NCI-H82 (cell line): ENCODE data around the gene CST9L.

Source experiments
- DNase-seq: peaks from one replicate; lab custom pipeline; 2025; lab: John Stamatoyannopoulos, UW

The CST9L gene

DNA sequence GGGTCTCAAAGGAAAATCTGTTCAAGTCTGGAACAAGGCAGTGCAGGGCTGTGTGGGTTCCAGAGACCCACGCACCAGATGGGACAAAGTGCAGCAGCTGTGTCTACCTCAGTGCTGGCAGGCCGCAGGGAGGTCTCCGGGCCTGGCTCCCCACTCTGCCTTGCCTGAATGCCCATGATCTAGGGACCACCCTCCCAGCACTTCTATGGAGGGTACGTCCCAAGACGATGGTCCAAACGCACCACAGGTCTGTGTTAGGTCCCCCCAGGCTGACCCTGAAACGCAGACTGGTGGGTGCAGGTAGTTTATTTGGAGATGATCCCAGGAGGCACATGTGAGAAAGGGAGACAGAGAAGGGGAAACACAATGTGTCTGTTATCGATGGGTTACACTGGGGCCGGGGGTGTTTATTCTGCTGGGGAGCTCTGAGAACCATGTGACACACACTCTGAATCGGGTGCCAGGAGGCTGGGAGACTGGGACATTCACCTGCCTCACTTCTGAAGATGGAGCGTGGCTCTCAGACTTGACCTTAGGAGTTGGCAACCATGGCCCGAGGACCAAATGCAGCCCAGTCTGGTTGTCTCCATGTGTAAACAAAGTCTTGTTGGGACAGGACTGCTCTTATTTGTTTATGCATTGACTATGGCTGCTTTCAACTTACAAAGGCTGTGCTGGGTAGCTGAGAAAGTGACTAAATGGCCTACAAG lies 21.7 kb downstream of the CST9L start:
- DNase-seq = no peak

DNA sequence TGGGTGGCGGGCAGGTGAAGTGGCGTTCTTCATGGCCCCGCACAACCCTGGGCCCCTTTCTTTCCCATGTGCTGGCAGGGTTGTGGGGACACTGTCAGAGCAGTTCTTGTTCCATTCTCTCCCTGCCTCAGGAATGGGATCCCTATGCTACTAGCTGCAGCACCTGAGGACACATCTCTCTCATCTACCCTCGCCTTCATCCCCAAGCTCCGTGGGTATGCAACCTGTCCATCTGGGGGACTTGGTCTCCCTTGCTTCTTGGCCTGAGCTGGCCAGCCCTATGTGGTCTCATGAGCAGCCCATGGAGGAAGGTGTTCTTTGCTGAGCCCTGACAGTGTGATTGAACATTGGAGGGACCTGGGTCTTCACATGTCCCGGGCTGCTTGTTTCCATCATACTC lies 24.2 kb downstream of the CST9L start:
- DNase-seq = no peak

DNA sequence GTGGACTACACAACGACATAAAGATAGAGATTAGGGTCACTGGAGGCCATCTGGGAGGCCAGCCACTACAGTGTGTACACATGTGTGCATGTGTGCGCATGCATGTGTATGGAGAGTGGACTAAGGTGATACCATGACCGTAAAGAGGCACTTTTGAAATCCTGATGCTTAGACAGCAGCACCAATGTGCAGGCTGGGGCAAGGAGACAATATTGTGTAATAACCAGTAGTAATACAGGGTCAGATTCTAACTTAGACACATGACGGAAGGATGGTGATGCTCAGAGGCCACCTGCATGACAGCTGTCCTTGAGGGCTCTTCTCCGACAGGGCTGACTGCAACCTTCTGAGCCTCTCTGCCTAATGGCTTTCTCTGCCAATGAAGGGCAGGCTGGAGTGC lies 25.5 kb downstream of the CST9L start:
- no peak for DNase-seq

DNA sequence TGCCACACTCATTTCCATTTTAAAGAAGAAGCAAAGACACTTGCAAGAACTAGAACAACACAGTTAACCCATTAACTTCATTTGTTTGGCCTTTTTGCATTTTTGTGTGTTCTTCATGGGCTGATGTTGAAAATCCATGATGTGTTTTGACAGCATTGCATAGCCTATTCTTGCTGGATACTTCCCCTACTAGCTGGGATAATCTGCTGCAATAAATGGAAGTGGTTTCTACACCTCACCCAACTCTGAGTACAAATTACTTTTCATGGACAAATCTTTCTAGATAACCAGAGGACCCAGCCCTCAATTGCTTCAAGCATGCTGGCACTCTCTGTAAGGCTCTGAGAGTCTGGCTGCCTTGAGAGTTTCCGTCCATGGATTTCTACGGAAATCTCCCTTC lies 26.5 kb downstream of the CST9L start:
- DNase-seq = no peak

DNA sequence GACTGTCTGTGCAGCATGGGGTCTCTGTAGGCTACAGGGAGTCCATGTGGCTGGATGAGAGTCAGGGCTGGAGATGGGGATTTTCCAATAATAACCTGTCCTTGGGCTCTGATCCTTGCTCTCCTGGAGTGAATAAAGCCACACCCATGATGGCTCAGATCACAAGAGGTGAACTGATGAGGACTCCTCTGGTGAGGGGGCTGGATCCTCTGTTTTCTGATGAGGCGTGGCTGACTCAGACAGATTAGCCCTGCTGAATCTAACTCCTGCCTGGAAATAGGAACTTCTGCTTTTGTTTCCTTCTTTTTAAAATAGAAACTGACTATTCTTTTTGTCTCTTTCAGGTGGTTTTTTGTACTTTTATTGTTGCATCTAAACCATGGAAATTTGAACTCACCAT lies 27.0 kb downstream of the CST9L start:
- no peak for DNase-seq

DNA sequence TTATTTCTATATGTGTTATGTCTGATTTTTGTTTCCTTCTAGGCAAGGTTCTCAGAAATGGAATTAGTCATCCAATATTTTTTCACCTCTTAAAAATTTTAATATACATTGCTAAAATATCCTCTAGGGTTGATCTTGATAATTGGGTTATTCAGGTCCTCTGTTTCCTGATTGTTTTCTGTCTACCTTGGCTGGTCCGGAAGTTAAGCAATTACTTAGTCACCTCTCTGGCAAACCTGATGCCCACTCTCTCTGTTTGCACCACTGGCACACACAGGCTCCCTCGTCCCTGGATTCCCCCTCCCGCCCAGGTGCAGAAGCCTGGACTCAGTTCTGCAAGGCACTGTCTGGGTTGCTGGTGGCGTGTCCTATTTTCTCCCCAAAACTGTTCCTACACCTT lies 27.7 kb downstream of the CST9L start:
- no peak for DNase-seq

DNA sequence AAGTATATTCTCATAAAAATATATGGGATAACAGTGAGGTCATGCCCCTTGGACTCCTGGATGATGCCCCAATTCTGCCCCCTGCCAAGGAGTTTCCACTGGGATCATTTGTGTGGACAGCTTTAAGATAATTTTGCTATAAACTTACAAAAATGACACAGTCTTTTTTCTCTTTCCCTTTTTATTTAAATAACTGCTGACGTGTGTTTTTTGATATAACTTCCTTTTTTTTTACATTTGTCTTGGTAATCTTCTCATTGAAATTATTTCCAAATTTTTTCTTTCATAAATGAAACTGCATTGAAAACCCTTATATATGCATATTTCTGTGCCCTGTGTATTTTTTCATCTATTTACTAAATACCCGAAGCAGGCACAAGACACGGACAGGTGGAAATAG lies 31.3 kb downstream of the CST9L start:
- DNase-seq = no peak

DNA sequence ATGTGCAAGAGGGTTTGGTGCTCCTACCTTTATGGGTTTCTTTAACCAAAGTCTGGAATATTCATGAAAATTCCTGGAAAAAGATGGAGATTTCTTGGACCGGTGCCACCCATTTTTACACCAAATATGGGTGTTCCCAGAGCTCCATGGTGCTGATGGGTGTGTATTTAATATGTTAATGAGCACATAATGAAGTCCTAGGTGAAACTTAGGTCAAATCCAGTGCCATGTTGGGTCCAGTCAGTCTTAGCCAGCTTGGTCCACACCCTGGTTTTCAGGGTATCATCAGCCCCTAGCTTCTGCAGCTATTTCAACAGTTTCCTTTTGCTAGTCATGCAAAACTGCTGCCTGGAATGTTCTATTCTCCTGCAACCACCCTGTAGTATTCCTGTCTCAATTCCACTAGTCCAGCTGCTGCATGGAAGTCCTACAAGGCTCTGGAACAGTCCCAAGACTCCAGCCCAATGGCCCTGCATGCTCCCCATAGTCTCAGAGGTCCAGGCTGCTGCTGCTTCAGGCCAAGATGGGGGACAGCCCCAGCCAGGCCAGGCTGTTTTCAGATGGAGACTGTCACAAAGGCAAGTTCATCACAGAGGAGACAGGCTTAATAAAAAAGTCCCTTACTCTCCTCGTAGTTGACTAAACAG lies 31.8 kb downstream of the CST9L start:
- DNase-seq = no peak

DNA sequence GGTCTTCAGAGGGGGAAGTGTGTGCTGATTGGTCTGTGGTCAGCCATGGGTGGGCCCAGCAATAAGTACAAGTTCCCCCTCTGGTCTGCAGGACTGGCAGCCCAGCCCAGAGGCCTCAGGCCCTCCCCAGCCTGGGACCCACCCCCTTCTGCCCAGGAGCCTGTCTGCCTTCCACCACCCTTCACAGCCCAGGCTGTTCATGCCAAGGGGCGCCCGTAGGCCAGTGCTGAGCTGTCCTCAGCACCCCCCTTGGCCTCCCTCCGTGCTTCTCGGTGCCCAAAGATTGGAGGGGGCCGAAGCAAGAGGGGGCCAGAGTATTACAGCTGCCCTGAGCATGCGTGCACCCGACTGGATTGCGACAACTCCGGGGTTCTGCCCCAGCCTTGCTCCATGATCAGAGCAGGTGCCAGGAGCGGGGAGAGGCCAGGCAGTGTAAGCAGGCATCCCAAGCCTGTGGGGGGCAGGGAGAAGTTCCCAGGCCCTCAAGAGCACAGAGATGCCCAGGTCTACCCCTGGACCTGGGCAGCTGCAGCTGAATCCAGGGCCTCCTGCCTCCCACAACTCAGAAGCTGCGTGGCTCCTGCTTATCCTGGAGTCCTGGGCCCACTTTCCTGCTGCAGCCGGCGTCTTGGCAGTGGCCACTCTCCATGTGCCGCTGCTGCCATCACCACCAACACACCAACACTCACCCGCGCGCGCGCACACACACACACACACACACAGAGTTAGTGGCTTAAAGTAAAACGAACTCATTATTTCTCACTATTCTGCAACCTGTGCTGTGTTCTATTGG lies 33.3 kb downstream of the CST9L start:
- no peak for DNase-seq

DNA sequence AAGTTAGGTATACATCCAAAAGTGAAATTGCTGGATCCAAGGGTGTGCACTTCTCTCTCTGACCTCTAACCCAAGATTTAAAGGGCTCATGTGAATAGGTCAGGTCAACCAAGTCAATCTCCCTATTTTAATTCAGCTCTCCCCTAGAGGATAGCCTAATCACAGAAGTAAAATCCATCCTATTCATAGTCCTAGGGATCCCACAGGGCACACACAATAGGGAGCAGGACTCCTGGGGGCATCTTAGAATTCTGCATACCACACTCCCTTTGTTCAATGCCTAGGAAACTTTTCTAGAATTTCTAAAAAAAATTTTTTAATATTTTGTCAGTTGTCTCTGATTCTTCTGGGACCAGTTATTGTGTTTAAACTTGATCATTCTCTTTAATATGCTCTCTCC lies 35.1 kb downstream of the CST9L start:
- DNase-seq = no peak

DNA sequence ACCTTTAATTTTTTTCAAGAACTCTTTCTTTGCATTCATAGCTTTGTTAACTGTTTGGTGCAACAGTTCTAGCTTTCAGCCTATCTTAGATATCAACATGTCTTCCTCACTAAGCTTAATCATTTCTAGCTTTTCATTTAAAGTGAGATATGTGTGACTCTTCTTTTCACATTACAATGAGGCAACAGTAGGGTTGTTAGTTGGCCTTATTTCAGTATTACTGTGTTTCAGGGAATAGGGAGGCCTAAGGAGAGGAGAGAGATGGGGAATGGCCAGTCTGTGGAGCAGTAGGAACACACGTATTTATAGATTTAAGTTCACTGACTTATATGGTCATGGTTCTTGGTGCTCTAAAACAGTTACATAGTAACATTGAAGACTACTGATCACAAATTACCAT lies 35.8 kb downstream of the CST9L start:
- DNase-seq = no peak

DNA sequence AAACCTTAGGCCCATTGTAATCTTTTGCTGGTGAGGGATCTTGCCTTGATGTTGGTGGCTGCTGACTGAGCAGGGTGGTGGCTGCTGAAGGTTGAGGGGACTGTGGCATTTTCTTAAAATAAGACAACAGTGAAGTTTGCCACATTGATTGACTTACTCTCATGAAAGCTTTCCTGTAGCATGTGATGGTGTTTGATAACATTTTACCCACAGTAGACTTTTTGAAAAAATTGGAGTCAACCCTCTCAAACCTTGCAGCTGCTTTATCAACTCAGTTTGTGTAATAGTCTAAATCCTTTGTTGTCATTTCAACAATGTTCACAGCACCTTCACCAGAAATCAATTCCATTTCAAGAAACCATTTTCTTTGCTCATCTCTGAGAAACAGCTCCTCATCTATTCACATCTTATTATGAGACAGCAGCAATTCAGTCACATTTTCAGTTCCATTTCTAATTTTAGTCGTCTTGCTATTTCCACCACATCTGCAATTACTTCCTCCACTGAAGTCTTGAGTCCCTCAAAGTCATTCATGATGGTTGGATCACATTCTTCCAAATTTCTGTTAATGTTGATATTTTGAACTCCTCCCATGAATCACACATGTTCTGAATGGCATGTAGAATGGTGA lies 37.2 kb downstream of the CST9L start:
- no peak for DNase-seq

DNA sequence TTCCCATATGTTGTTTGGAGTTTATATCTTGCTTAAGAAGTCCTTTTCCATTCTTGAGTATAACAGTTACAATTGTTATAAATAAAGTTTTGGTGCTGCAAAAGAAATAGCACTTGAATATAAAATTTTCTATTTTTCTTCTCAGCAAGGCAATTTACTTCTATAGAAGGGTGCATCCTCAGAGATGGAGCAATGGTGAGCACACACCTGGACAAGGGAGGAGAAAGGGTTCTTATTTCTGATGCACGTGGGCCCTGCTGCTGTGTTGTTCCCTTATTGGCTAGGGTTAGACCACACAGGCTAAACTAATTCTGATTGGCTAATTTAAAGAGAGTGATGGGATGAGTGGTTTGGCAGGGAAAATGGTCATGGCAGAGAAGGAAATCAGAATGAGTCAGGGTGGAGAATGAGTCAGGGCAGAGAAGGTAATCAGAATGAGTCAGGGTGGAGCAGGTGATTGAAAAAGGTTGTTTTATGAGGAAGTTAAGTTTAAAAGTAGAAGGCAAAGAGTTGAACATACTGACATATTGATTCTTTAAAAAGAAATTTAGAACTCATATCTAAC lies 39.3 kb downstream of the CST9L start:
- DNase-seq = no peak

DNA sequence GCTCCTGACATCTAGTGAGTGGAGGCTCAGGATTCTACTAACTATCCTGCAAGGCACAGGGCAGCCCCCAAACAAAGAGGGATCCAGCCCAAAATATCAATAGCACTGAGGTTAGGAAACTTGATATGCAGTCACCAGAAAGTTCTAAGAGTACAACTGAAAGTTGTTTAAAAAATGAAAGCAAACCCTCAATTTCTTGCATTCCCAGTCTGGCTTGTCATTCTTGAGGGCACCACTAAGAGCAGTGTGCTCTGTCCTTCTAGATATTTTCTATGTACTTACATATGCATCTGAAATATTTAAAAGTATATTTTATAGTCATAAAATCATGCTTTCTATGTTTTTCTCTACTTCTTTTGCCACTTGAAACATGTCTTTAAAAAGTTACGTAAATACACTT lies 41.4 kb downstream of the CST9L start:
- no peak for DNase-seq

DNA sequence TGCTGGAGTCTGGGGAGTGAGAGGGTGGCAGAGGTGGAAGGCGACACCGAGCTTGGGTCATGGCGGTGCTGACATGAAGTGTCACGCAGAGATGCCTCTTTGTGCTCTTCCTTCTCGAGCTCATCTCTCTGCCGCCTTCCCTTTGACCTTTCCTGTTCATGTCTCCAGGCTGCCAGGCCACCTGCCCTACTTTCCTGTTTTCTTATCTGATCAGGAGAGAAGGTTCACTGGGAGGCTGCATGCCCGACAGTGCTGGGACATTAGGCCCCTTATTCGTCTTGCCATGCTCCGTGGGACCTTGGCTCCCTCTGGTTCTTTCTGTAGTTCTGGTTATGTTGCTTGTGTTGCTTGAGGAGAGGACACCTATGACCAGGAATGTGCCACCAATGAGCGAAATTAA lies 44.1 kb downstream of the CST9L start:
- no peak for DNase-seq

DNA sequence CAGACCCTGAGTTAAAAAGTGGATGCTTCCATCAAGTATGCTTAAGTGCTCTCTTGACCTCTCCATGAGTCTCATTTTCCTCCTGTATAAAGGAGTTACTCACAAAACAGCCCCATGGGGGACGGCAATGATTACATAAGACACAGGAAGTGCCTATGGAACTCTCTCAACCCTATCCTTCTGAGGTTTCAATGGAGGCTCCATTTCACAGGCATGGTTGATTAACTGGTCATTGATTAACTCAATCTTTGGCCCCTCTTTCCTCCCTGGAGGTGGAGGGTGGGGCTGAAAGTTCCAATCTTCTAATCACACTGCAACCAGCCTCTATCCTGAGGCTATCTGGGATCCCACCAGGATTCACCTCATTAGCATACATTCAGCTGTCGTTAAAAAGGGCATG lies 48.1 kb downstream of the CST9L start:
- no peak for DNase-seq

DNA sequence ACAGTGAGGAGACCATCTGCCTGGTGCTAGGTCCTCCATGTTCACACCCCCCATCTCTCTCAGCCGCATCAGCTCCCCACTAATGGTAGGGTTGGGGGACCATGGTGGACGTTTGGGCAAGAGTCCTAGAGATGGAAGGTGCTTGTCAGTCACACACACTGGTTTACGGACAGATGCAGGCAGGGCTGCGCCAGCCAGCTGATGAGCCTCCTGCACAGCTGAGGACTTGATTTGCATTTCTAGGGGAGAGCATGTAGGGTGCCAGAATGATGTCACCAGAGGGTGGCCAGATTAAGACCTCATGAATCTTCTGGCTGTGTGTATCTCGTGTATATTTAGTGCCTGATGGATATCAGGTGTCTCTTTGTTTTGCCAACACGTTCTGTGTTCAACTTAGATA lies 48.7 kb downstream of the CST9L start:
- DNase-seq = no peak

DNA sequence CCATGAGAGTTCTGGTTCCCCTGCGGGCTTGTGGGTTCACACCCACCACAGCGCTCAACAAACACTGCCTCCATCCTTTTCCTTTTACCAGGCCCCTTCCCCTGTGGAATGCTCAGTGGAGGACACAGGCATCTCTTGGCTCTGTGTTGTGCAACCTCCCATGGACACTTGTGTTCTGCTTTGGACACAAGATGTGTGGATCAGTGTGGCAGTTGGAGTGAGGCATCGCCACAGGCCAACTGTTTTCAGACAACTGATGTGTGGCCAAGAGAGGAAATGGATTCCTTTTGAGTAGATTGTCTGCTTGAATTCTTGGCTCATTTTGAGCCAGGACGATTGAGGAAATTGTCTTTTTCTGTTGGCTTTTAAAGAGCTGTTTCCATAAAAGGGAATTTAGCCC lies 50.6 kb downstream of the CST9L start:
- DNase-seq = no peak

DNA sequence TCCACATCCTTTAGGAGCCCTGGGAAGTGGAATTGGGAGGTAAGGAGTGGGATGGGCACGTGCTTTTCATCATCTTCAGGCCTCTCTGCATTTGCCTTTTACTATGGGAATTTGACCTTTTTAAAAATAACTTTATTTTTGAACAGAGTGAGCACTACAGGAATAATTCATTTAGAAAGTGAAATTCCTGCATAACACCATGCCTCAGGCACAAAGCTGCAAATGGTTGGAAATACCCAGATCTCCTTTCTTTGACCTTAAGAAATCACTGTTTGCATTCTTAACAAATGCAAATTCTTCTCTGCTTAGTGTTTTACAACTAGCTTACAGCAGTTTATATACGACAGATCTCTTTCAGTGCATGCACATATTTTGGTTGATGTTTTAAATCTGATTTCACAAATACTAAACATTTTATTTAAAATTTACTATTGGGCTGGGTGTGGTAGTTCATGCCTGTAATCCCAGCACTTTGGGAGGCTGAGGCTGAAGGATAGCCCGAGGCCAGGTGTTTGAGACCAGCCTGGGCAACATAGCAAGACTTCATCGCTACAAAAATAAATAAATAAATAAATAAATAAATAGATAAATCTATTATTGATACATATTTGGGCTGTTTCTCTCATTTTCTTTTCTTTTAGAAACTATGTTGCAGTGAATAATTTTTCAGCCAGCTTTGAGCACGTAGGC lies 52.9 kb downstream of the CST9L start:
- DNase-seq = no peak

DNA sequence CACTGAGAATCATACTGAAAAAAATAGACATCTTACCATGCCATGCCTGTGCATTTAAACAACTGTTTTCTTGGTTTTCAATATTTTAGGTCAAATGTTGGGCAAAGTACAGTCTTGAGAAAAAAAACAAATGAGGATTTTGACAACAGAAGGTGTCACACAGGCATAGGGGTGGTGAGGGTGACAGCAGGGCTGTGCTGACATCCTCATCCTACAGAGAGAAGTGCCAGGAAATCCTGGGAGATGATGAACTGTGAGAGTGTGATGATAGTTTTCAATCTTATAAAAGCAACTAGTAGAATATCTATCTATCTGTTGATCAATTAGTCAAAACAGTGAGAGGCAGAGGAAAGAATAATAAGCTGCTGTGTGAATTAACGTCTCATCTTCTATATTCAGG lies 53.4 kb downstream of the CST9L start:
- no peak for DNase-seq
